IPS-NIHi7 (cell line): ENCODE results near the gene GFPT2.
"Not testable (repeated sequence)": the region's sequence is repeated elsewhere in the genome, so short reads cannot be mapped to it uniquely, and the experiment has no call there.

ENCODE experiments used
- DNase-seq: peaks from one replicate; pipeline ENCODE4 v3.0.0; 2012; ENCODE audit warnings: mixed read lengths; ENCODE audit errors: extremely low spot score

The GFPT2 gene

GRCh38 chr5:180304431-180305375, 48.4 kb downstream of the GFPT2 start:
- DNase-seq, result no peak

GRCh38 chr5:180304016-180304292, 49.2 kb downstream of the GFPT2 start:
- no peak for DNase-seq

DNA sequence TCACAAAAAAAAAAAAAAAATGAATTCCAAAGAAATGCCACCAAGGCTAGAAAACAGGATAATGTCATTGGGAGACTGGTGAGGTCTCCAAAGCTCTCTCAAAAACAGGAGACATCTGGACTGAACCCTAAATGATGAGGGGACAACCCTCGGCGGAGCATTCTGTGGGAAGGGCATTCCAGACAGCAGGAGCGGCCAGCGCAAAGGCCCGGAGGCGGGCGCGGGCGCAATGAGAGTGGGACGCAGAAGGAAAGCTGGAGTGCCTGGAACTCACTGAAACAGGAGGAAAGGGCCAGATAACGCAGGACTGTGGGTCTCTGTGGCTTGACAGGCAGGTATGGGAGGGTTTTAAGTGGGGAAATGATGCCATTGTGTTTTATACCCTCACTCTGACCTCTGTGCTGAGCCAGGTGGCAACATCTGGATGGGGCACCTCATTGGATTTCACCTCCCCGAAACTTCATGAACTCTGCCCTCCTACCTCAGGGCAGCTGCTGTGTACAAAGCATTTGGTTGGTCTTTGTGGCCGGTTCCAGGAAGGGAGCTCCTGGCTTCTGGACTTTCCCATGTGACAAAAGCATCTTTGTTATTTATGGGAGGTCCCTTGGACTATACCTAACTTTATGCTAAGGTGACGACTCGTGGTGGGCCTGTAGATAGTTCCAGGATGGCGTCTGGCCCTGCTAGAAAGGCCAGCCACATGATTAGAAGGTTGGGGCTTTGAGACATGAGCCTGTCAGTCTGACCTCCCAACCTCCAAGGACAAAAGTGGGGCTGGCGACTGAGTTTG, 49.7 kb downstream of the GFPT2 start:
- no peak for DNase-seq

- no peak for DNase-seq
Observed at GRCh38 chr5:180302256-180302655, 50.9 kb downstream of the GFPT2 start.

DNA sequence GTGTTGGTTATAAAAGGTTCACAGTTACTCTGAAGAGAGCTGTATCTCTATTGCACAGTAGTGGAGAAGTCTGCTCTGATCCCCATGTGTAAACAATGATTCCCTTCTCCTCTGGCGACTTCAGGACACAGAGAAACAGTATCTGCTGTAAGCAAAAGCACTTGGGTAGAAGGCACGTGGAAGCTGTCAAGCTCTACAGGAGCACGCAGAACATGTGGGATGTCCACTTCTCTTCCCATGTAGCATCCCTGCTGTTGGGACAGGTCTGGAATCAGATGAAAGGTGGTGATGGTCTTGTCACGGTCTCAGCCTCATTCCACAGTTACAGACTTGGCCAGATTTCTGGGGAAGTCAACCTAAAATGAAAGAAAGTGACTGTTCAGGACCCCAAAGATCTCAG, 51.9 kb downstream of the GFPT2 start:
- no peak for DNase-seq

DNA sequence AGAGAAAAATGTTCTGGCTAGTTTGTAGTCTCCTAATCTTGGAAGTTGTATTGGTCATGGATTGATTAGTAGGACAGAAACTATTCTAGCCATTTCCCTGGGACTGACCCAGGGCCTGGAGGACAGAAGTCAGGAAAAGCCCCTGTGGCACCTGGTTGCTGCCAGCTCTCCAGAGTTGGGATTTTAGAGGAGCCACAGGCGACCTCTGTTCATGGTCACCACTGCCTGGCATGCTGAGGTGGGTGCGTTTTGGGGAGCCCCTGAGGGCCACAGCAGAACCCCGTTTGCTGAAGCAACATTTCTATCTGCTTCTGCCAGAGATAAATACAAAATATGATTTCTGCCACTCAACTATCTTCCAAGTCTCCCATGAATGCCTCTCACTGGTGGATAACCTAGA, 53.6 kb downstream of the GFPT2 start:
- DNase-seq, result no peak

DNA sequence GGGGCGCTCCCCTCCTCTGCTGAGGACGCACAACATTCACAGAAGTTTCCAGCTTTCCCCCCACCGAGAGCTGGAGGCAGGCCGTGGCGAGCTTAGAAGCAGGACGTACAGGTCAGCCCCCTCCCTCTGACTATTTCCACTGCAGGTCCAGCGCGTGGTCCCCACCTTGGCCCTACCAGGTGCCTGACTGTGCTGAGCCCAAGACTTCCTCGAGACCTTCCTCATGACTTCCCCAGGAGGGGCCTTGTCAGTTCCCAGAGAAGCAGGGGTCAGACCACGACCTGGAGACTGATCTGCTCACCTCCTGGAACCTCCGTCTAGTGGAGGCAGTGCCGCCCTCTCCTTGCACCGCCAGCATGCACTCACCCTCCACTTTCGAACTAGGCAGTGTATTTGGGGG, 54.1 kb downstream of the GFPT2 start:
- not testable (repeated sequence) for DNase-seq

DNA sequence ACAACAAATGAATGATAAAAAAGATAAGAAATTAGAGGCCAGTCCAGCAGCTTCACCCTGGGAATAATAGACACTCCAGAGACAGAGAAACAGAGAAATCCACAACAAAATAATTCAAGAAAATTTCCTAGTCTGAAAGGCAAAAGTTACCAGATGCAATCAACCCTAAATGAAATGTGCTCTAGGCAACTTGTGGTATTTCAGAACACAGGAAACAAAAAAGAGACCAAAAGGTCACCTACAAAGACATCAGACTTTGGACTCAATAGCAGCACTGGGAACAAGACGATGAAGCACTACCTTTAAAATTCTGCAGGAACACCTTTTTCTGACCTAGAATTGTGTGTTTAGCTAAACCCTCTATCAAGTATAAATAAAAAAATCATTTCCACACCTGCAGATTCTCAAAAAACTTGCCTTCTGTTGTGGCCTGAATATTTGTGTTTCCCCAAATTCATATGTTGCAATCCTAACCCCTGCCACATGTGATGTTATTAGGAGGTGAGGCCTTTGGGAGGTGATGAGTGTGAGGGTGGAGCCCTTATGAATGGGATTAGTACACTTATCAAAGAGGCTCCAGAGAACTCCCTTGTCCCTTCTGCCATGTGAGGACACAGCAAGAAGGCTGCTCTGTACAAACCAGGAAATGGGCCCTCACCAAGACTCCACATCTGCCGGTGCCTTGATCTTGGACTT, 55.4 kb downstream of the GFPT2 start:
- no peak for DNase-seq

GRCh38 chr5:180296771-180297170, 56.4 kb downstream of the GFPT2 start:
- no peak for DNase-seq

DNA sequence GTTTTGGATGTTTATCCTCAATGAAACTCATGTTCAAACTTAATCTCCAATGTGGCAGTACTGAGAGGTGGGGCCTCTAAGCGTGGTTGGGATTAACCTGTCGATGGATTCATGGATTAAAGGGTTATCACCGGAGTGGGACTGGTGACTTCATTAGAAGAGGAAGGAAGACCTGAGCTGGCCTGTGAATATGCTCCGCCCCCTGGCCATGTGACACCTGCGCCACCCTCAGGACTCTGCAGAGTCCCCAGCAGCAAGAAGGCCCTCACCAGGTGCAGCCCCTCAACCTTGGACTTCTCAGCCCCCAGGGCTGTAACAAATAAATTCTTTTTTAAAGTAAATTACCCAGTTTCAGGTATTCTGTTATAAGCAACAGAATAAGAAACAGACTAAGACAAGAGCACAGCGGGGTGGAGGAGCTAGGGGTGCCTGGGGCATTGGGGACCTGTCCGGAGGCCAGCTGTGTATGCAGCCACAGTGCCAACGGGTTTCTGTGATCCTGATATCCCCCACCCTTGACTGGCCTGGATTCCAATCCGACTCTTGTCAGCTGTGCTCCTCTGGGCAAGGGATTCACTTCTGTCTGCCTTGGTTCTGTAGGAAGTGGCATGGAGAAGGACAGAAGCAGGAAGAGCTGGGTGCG, 58.1 kb downstream of the GFPT2 start:
- DNase-seq, result no peak

GRCh38 chr5:180294411-180294810, 58.7 kb downstream of the GFPT2 start:
- no peak for DNase-seq

- DNase-seq, result peak; percentile 95
Observed at GRCh38 chr5:180291943-180292831, 60.9 kb downstream of the GFPT2 start, which contains the start of gene MAPK9. MAPK9 (minus strand) TSS chr5:180292083; CDS start chr5:180280561, 11,522 bp downstream.

GRCh38 chr5:180291234-180291940, 61.7 kb downstream of the GFPT2 start:
- peak; percentile 63 for DNase-seq

DNA sequence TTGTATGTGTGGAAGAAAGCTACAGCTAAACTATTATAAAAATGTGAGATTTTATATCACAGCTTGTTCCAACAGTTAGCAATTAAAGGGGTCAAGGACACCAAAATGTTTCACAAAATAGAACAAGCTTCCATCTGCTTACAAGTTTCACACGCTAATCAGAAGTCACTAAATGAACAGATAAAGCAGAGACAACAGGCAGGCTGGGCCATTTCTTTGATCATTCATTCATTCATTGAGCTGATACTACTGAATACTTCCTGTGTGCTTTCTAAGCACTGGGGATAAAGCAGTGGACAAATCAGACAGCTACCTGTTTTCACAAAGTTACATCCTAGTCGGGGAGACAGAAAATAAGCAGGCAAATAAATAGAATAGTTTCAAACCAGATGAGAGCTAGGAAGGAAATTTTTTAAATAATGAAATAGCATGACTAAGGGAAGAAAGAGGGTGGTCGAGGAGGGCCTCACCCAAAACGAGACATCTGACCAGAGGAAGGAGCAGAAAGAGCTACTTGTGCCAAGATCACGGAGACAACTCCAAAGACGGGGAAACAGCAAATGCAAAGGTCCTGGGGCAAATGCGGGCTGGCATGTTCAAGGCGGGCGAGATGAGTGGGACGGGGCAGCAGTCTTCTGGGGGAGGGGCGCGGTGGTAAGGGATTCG, 62.4 kb downstream of the GFPT2 start:
- no peak for DNase-seq

DNA sequence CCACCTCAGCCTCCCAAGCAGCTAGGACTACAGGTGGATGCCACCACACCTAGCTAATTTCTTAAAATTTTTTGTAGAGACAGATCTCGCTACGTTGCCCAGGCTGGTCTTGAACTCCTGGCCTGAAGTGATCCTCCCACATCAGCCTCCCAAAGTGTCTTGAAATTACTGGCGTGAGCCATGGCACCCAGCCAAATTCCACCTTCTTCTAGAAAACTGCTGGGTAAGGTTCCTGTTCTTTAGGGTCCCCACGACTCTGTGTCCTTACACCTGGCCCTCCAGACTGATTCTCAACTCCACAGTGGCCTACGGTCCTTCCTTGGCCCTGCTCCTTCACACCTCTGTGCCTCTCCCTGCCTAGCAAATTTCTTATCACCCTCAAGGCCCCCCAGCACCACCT, 63.2 kb downstream of the GFPT2 start:
- no peak for DNase-seq

DNA sequence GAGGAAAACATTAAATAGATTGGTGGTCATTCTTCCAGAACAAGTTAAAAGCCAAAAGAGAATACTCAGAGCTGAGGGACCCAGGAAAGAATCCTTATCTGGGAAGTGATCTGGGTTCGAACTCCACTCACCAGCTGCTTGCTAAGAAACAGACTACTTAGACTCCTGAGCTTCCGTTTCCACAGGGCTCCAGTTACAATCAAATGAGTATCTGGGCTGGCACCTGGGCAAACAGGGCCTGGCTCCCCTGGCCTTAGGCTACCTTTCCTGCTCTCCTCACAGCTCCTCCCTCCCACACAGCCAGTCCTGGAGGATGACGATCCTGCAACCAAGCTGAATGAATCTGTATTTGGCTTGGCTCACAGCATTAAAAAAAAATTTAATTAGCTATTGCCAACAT, 63.7 kb downstream of the GFPT2 start:
- DNase-seq, result no peak

- no peak for DNase-seq
Observed at GRCh38 chr5:180287868-180288267, 65.3 kb downstream of the GFPT2 start.

DNA sequence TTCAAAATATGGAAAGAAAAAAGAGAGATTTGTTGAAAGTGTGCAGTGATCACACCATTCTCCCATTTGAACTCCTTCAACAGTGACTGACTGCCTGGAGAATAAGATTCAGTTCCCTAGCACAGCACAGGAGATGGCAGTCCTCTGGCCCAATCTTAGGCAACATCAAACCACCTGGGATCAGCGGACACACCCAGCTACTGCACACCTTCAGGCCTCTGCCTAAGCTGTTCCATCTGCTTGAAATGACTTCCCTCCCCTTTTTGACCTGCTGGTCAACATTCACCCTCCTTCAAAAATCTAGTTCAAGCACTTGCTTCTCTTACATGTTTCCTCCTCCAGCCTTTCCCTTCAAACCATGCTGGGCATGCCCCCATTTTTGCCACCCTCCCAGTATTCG, 65.7 kb downstream of the GFPT2 start:
- no peak for DNase-seq

DNA sequence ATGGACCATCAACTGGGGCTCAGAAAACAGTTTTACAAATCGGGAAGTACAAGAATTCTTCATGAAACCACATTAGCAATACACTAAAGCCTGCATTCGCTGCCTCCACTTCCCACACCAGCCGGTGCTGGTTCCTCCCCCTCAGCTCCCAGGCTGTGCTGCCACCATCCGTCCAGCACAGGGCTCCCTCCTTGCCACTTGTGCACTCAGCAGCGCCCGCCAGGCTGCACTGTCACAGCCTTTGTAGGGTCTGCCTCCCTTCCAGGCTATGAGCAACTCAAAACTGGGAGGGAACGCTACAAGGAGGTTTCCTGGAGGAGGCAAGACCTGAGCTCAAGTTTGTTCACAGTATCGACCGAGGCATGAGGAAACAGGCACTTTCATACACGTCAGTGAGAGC, 69.0 kb downstream of the GFPT2 start:
- DNase-seq, result peak; percentile 24
